GM19468 (cell line): ENCODE data around the gene SHLD2.
"Not testable (repeated sequence)": the region's sequence is repeated elsewhere in the genome, so short reads cannot be mapped to it uniquely, and the experiment has no call there.

ENCODE experiments used
- ATAC-seq: cut with Tn5 transposase; IDR thresholded peaks from one replicate; pipeline ENCODE4 v1.9.1; 2021; ENCODE audit warnings: mild to moderate bottlenecking, moderate library complexity, moderate number of reproducible peaks; ENCODE audit not compliant: unreplicated experiment; ENCODE audit errors: extremely low read depth

Gene SHLD2

DNA sequence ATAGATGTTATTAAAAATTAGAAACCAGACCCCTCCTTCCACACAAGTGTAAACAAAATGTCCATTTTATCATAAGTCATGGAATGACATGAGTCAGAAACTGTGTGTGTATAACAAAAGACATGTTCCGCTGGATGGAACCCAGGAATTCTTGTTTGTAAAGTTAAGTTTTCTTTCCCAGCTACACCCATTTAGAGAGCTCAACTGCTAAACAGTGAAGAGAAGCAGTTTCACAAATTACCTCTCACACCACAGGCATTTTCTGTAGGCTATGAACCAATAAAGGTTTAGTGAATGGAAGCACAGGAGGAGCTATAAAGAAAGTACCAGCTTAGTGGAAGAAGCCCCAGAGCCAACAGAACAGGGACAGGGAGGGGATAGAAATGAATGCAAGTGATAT lies 12.8 kb upstream of the SHLD2 start:
- ATAC-seq: not testable (repeated sequence)

- ATAC-seq: not testable (repeated sequence)
Observed at GRCh38 chr10:87083576-87084290, 11.3 kb upstream of the SHLD2 start.

- ATAC-seq: peak; percentile 22
Observed at GRCh38 chr10:87084291-87084782, 10.7 kb upstream of the SHLD2 start.

DNA sequence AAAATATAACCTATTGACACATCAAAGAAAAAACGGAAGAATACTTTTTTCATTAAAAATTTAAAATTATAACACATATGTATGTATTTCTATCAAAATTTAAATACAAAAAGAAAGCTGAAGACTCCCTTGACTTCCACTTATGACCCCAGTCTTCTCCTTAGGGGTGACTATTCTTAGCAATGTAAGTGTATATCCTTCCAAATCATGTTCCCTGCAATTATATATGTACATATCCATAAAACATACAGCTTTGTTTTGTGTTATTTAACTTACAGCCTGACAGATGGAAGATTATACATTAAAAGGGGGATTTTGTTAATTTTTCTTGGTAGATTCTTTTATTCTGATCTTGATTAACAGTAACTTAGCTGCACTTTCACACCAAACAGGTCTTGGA lies 9.5 kb upstream of the SHLD2 start:
- no peak for ATAC-seq

GRCh38 chr10:87089746-87090145 lies 5.3 kb upstream of the SHLD2 start:
- no peak for ATAC-seq

DNA sequence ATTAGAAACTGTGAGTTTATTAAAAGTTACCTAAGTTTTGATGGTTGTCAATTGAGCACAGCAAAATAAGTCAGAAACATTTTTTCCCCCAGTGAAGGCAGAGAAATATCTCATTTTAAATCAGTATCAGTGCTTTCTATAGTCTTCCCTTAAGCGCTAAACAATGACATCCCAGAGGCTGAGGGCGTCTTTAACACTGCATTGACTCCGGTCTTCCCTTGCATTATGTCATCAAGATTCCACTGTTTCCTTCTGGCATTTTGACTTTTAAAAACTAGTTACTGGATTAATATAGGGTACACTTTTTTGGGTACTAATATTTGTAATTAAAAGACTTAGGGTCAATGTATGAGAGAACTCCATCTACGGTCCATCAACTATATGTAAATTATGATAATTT lies 4.2 kb upstream of the SHLD2 start:
- ATAC-seq: no peak

- ATAC-seq: no peak
Observed at GRCh38 chr10:87092376-87092860, 2.6 kb upstream of the SHLD2 start.

DNA sequence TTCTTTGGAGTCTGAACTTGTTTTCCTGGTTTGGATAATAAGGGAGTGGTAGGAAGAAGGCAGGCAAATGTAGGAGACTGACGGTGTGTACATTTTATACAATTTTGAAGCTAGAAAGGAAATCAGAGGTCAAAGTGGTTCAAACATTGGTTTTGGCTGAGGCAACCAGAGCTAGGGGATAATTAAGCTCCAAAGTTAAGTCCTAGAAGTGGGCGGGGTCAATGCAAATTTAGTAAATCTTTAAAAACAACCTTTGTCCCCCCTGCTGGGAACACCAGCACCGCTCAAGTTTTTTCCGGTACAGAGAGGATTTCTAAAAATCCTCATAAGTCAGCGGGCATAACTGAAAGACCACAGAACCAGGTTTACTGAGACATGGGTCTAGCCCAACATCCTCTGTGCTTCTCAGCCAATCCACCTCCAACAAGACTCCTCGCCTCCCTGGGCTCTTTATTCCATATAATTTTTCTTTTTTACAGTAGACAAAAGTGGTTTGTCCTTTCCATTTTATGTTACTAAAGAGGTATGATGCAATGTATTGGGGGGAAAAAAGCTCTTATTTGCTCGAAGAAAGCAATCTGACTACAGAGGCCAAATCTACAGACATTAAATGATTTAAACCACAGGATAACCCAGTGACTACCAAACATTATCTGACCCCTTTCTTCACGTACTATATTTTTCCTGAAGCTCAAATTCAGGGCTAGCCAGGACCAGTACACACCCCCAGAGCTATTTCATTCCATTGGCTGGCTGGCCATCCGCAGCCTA lies 2.0 kb upstream of the SHLD2 start:
- no peak for ATAC-seq

DNA sequence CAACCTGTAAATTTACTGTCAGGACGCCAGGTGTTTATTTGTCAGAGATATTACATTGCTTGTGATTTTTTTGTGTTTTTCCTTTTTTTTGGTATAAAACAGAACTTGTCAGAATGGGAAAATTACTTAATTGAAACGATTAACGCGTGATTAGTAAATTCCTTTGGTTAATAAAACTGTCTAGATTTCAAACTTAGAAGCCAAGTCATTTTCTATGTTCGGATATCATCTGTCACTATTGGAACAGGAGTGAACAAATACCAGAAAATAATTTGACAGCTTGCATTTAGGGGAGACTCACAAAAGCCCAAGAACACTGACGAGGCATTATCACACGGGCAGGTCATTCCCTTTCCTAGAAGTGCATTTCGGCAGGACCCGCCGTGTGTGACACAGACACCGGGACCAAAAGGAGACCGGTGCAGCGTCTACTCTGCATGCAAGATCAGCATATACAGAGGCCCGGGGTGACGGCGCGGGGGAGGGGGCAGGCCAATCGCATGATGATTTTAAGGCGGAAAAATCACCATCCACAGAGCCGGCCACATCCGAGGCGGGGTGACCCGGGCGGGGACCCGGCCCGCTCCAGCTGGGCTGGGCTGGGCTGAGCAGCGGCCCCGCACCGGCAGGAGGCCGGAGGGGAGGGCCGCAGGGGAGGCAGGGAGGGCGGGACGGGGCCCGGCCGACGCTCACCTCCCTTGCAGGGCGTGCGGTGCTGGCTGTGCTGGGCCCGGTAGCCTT lies 1.2 kb upstream of the SHLD2 start:
- ATAC-seq: no peak

DNA sequence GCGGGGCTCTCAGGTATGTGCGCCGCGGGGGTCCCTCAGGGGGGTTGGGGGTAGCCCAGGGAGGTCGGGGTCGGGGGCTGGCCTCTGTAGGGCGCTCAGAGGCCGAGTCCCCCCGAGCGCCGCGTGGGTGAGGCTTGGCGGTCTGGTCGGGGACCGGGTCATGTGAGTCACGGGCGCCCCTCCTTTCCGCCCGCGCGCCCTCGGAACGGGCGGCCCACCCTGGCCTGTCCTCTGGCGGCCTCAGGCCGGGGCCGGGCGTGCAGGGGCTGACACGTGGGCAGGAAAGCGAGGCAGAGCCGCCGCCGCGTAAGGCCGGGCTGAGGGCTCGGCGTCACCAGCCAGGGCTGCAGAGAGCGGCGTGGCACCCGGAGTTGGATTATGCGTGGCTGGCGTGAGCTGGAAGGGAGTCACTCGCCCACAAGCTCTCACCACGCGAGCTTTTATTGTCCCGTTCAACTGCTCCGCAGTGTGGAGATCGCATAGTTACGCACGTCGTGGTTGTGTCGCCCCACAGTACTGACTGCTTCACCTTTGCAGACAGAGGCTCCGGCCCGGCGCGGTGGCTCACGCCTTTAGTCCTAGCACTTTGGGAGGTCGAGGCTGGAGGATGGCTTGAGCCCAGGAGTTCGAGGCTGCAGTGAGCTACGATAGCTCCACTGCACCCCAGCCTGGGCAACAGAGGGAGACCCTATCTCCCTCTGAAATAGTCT lies 385 bp downstream of the SHLD2 start:
- ATAC-seq: peak; percentile 36

DNA sequence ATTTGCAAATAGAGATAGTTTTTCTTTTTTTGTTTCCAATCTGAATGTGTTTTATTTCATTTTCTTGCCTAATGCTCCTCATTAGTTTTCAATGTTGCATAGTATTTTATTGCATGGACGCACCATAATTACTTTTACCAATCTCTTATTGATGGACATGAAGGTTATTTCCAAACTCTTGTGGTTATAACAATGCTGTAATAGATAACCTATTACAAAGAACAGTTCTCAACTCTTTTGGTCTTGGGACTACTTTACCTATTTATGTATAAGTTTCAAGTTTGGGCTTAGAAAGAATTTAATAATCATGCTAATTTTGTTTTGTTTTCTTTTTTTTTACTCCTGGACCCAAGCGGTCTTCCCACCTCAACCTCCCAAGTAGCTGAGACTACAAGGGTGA lies 7.0 kb downstream of the SHLD2 start:
- ATAC-seq: no peak

GRCh38 chr10:87104727-87105126 lies 9.7 kb downstream of the SHLD2 start:
- not testable (repeated sequence) for ATAC-seq

GRCh38 chr10:87105446-87106124 lies 10.6 kb downstream of the SHLD2 start:
- ATAC-seq: no peak

- not testable (repeated sequence) for ATAC-seq
Observed at GRCh38 chr10:87118122-87118521, 23.1 kb downstream of the SHLD2 start.

- ATAC-seq: not testable (repeated sequence)
Observed at GRCh38 chr10:87119029-87119428, 24.0 kb downstream of the SHLD2 start.

- not testable (repeated sequence) for ATAC-seq
Observed at GRCh38 chr10:87123351-87123750, 28.3 kb downstream of the SHLD2 start.

DNA sequence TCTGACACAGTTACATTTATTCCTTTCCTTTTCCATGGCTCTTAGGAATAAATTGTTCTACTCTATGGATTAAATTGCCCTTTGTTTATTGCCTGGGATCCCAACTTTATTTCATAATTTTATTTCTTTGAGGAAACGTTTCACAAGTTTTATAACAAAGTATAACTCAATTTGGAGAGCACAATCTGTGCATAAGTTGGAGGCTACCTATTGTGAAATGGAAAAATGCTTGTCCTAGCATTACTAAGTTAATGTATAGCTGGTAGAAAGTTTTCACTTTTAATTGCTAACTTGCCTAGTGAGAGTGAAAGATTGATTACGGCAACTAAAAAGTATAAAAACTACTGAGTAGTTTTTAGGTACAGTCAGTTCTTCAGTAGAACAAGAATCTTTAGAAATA lies 32.0 kb downstream of the SHLD2 start:
- not testable (repeated sequence) for ATAC-seq

DNA sequence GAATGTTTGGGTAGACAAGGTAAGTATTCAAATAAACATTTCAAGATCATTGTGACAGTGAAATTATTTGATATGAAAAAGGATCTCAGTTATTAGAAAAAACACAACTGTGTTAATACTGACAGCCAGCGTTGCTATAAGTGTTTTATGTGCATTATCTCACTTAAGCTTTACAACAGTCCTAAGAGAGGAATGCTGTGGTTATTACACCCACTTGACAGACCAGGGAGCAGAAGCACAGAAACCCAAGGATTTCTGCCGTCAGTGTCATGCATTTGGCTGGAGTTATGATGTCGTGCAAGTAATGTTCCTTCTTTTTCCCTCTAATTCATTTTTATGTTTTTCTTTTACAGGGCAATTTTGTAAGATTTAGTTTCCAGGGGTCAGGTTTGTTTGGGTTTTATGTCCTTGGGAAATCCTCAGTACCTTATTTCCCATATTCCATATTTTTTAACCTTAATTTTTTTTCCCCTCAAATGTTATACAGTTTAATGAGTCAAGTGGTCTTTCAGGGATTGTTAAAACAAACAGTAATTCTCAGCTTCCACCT lies 32.7 kb downstream of the SHLD2 start:
- not testable (repeated sequence) for ATAC-seq

GRCh38 chr10:87132176-87132575 lies 37.2 kb downstream of the SHLD2 start:
- not testable (repeated sequence) for ATAC-seq
